GM19351 (cell line): Measurements from ENCODE around the gene MEIOC.
"Not testable (repeated sequence)": the region's sequence is repeated elsewhere in the genome, so short reads cannot be mapped to it uniquely, and the experiment has no call there.

Experiments used
- ATAC-seq: cut with Tn5 transposase; IDR thresholded peaks from one replicate; pipeline ENCODE4 v1.9.1; 2021; ENCODE audit warnings: mild to moderate bottlenecking, moderate library complexity; ENCODE audit not compliant: unreplicated experiment

The MEIOC gene

GRCh38 chr17:44700288-44700687 lies 44.0 kb downstream of the MEIOC start:
- ATAC-seq = not testable (repeated sequence)

GRCh38 chr17:44707755-44708400 lies 51.6 kb downstream of the MEIOC start:
- ATAC-seq = no peak

GRCh38 chr17:44708401-44709263 lies 52.4 kb downstream of the MEIOC start, which contains the start of gene DBF4B:
Gene DBF4B, plus strand, starts transcription at chr17:44708665. Its CDS starts 156 bp downstream, at chr17:44708821.
- ATAC-seq = no peak

GRCh38 chr17:44719444-44719843 lies 63.2 kb downstream of the MEIOC start:
- no peak for ATAC-seq

- no peak for ATAC-seq
Observed at GRCh38 chr17:44722254-44722653, 66.0 kb downstream of the MEIOC start.
